K562 (cell line): ENCODE data around the gene S100A1. TPM values are rescaled to one million over a fixed set of nuclear protein-coding genes. Genes with fewer than 3 reads are reported as not detected.

Experiments
- E2F8 ChIP-seq: fragments of 450-650 bp; IDR thresholded peaks from 2 replicates; pipeline ENCODE4 v1.7.1; 2018; ENCODE audit warnings: mild to moderate bottlenecking, low read depth; ENCODE audit not compliant: partially characterized antibody
- ETV5 ChIP-seq: sonication (generic); formaldehyde crosslinking; IDR thresholded peaks from 2 replicates; pipeline ENCODE4 v1.4.0; 2020; ENCODE audit warnings: low read depth, mild to moderate bottlenecking, missing genetic modification reagents
- KLF1 ChIP-seq: fragments of 450-650 bp; IDR thresholded peaks from 2 replicates; pipeline ENCODE4 v1.6.1; 2016; ENCODE audit warnings: missing genetic modification characterization, missing compliant biosample characterization
- MCM3 ChIP-seq: fragments of 450-650 bp; IDR thresholded peaks from 2 replicates; pipeline ENCODE4 v1.6.1; 2016
- MYNN ChIP-seq, 2 experiments: sonication (generic); formaldehyde crosslinking in 1 of 2; IDR thresholded peaks; 2 replicates each; pipeline versions ENCODE4 v1.5.0 to v1.6.1; 2016 to 2020; ENCODE audit warnings: antibody characterized with exemption in 1 of 2, missing genetic modification reagents in 1 of 2
- NEUROD1 ChIP-seq: fragments of 150-350 bp; IDR thresholded peaks from 2 replicates; pipeline ENCODE4 v1.6.1; 2014; ENCODE audit warnings: borderline replicate concordance, low read length, low read depth; ENCODE audit not compliant: partially characterized antibody
- RAD21 ChIP-seq, 2 experiments: fragments of 250-450 bp in 1 of 2; fragments of 450-650 bp in 1 of 2; sonication (Bioruptor Pico) in 1 of 2; formaldehyde crosslinking in 1 of 2; IDR thresholded peaks in 1 of 2; conservative IDR thresholded peaks in 1 of 2; 2 replicates each; pipeline versions ENCODE4 v1.4.0 to v1.8.0; 2020 to 2022; ENCODE audit warnings: mild to moderate bottlenecking in 2 of 2, moderate library complexity in 1 of 2
- RBM34 ChIP-seq: fragments of 200-400 bp; formaldehyde crosslinking; IDR thresholded peaks from 2 replicates; pipeline ENCODE4 v1.6.1; 2018; ENCODE audit warnings: low read length, borderline replicate concordance; ENCODE audit not compliant: insufficient read depth
- SMC3 ChIP-seq: conservative IDR thresholded peaks from 2 replicates; pipeline ENCODE4 v1.6.1; 2011; ENCODE audit warnings: low read depth, low read length, improper control_type of control experiment; ENCODE audit not compliant: insufficient read depth
- TARDBP ChIP-seq: fragments of 450-650 bp; IDR thresholded peaks from 2 replicates; pipeline ENCODE4 v1.6.1; 2016
- U2AF2 ChIP-seq: fragments of 200-400 bp; formaldehyde crosslinking; optimal IDR thresholded peaks from 2 replicates; pipeline ENCODE3; 2017; ENCODE audit warnings: low read depth, mild to moderate bottlenecking, low read length
- ZBTB34 ChIP-seq: fragments of 250-450 bp; sonication (Bioruptor Pico); IDR thresholded peaks from 2 replicates; pipeline ENCODE4 v1.8.0; 2021; ENCODE audit warnings: mild to moderate bottlenecking, moderate library complexity
- ZNF592 ChIP-seq: fragments of 450-650 bp; IDR thresholded peaks from 2 replicates; pipeline ENCODE4 v1.6.1; 2017; ENCODE audit warnings: antibody characterized with exemption, mild to moderate bottlenecking
- ZNF740 ChIP-seq, 3 experiments: fragments of 200-800 bp in 1 of 3; sonication (Bioruptor generic) in 1 of 3; sonication (generic) in 1 of 3; formaldehyde crosslinking in 1 of 3; IDR thresholded peaks; 2 replicates each; pipeline versions ENCODE4 v1.6.1 to v1.8.0; 2016 to 2022; ENCODE audit warnings: mild to moderate bottlenecking in 2 of 3, missing compliant biosample characterization in 2 of 3, missing genetic modification characterization in 2 of 3, missing genetic modification reagents in 1 of 3
- polyA plus RNA-seq, 8 experiments: library from polyadenylated mRNA; depleted of rRNA in 4 of 8; stranded (reverse) in 5 of 8; unstranded in 3 of 8; fragments of >200 nt; fragmentation: Nextera tagmentation in 2 of 8; fragmentation: Illumina TruSeq in 1 of 8; extraction: Ambion mirVana in 2 of 8; extraction: Trizol in 1 of 8; gene quantifications; 2 replicates each; pipeline versions ENCODE4 v1.2.1 to v1.2.3, GENCODE V29; 2011 to 2014; ENCODE audit warnings: inconsistent platforms in 1 of 8, missing spikeins in 1 of 8
- total RNA-seq, 7 experiments: library from RNA; depleted of rRNA in 6 of 7; stranded (reverse); fragments of >200 nt in 6 of 7; fragmentation: Illumina TruSeq in 2 of 7; extraction: Trizol in 2 of 7; gene quantifications; 2 replicates each; pipeline versions ENCODE4 v1.2.1 to v1.2.3, GENCODE V29; 2011 to 2021; ENCODE audit warnings: low replicate concordance in 1 of 7
- TF ChIP-seq, protein P1 (sequence below): fragments of 250-450 bp; sonication (Bioruptor Pico); IDR thresholded peaks from 2 replicates; pipeline ENCODE4 v1.5.0; 2022; ENCODE audit warnings: mild to moderate bottlenecking

Gene S100A1
- total and polyA plus RNA-seq, 9 of the 15 experiments (the other 6 are each of a cell fraction or from before 2014, with no cell fraction given), result 0.44 to 30.1 (median 12.7) TPM

- TF ChIP-seq RAD21 (CRISPR knock-in tag; conservative IDR thresholded peaks at IDR 0.05 in 1 of 2, IDR thresholded peaks at IDR 0.05 in 1 of 2), result peak in 1 of 2 experiments; percentile 63; a peak in 3 of 4 replicates
- TF ChIP-seq MYNN (IDR thresholded peaks at IDR 0.05), result 0 out of 2 replicates have a peak, but pooled peaks have one; percentile 46
- TF ChIP-seq MYNN (CRISPR knock-in tag; IDR thresholded peaks at IDR 0.05), result no peak
- TF ChIP-seq U2AF2, result no peak
- TF ChIP-seq RBM34, result no peak
- TF ChIP-seq SMC3, result peak; percentile 58
- TF ChIP-seq NEUROD1, result no peak
- no peak for TF ChIP-seq MCM3
- TF ChIP-seq, protein P1, sequence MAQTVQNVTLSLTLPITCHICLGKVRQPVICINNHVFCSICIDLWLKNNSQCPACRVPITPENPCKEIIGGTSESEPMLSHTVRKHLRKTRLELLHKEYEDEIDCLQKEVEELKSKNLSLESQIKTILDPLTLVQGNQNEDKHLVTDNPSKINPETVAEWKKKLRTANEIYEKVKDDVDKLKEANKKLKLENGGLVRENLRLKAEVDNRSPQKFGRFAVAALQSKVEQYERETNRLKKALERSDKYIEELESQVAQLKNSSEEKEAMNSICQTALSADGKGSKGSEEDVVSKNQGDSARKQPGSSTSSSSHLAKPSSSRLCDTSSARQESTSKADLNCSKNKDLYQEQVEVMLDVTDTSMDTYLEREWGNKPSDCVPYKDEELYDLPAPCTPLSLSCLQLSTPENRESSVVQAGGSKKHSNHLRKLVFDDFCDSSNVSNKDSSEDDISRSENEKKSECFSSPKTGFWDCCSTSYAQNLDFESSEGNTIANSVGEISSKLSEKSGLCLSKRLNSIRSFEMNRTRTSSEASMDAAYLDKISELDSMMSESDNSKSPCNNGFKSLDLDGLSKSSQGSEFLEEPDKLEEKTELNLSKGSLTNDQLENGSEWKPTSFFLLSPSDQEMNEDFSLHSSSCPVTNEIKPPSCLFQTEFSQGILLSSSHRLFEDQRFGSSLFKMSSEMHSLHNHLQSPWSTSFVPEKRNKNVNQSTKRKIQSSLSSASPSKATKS, result no peak
- TF ChIP-seq TARDBP, result no peak
- no peak for TF ChIP-seq E2F8
- TF ChIP-seq ETV5 (CRISPR knock-in tag), result no peak
- TF ChIP-seq KLF1 (tag), result peak; percentile 98
- no peak for TF ChIP-seq ZNF740 (CRISPR knock-in tag; IDR thresholded peaks at IDR 0.05)
- TF ChIP-seq ZNF740 (tag; IDR thresholded peaks at IDR 0.05), result no peak
- TF ChIP-seq ZBTB34, result no peak
- peak; percentile 60; the same call in 1 of the 2 replicates for TF ChIP-seq ZNF592
Measured at GRCh38 chr1:153617663-153618062, 10.6 kb upstream of the S100A1 start (continued).
